K562 (cell line): ENCODE data around the gene MRPL10. TPM values are rescaled to one million over a fixed set of nuclear protein-coding genes. Genes with fewer than 3 reads are reported as not detected.

Experiments
- GABPB1 ChIP-seq: sonication (generic); formaldehyde crosslinking; IDR thresholded peaks from 2 replicates; pipeline ENCODE4 v1.8.0; 2022; ENCODE audit warnings: mild to moderate bottlenecking, missing genetic modification reagents
- MGA ChIP-seq: fragments of 450-650 bp; IDR thresholded peaks from 2 replicates; pipeline ENCODE4 v1.6.1; 2016; ENCODE audit warnings: mild to moderate bottlenecking, moderate library complexity
- MNT ChIP-seq, 2 experiments: fragments of 450-650 bp; conservative IDR thresholded peaks; 2 replicates each; pipeline ENCODE4 v1.6.1; 2017; ENCODE audit warnings: mild to moderate bottlenecking in 2 of 2, moderate library complexity in 2 of 2
- RNF2 ChIP-seq: sonication (generic); IDR thresholded peaks from 2 replicates; pipeline ENCODE4 v1.6.1; 2016
- ZNF212 ChIP-seq: fragments of 450-650 bp; formaldehyde crosslinking; IDR thresholded peaks from 2 replicates; pipeline ENCODE4 v1.4.0; 2020; ENCODE audit warnings: mild to moderate bottlenecking
- ZNF589 ChIP-seq: fragments of 200-800 bp; sonication (Bioruptor generic); IDR thresholded peaks from 2 replicates; pipeline ENCODE4 v1.6.1; 2016; ENCODE audit warnings: low read depth, missing genetic modification characterization, missing compliant biosample characterization
- polyA plus RNA-seq, 8 experiments: library from polyadenylated mRNA; depleted of rRNA in 4 of 8; stranded (reverse) in 5 of 8; unstranded in 3 of 8; fragments of >200 nt; fragmentation: Nextera tagmentation in 2 of 8; fragmentation: Illumina TruSeq in 1 of 8; extraction: Ambion mirVana in 2 of 8; extraction: Trizol in 1 of 8; gene quantifications; 2 replicates each; pipeline versions ENCODE4 v1.2.1 to v1.2.3, GENCODE V29; 2011 to 2014; ENCODE audit warnings: inconsistent platforms in 1 of 8, missing spikeins in 1 of 8
- total RNA-seq, 7 experiments: library from RNA; depleted of rRNA in 6 of 7; stranded (reverse); fragments of >200 nt in 6 of 7; fragmentation: Illumina TruSeq in 2 of 7; extraction: Trizol in 2 of 7; gene quantifications; 2 replicates each; pipeline versions ENCODE4 v1.2.1 to v1.2.3, GENCODE V29; 2011 to 2021; ENCODE audit warnings: low replicate concordance in 1 of 7

Gene MRPL10
- total and polyA plus RNA-seq, 9 of the 15 experiments (the other 6 are each of a cell fraction or from before 2014, with no cell fraction given) = 27.8 to 105 (median 67.3) TPM

DNA sequence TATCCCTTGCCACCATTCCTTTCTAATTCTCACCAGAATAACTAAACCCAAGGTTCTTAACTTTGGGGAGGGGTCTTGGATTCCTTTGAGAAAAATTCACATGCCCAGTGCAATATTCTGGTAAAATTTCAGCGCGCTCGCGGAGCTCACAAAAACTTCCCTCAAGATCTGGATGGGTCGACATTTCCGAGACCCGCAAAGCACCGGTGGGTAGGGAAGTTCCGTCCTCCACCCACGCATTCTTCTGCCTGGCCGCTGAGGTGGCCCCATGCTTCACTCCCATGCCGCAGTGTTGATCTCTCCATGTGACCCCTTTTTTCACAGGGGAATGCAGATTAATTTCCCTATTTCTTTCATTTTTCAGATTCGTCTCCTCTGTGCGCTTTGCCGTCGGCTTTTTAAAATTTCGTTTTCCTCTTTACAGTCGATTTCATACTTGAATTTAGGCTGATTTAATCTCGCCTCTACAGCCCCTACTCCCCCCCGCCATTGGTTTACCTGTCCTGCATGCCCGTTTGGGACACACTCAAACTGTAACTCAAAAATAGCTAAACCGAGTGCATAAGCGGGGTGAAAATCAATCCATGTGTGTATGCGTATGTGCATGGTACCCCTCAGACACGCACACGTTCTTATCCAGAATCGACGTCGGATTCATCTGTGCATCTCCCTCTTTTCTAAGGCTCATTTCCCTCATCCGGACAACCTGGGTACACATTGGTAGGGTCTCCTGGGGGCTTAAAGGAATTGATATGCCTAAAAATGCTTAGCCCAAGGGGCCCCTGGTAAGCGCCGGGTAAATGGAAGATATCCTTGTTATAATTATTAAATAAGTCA is 21.0 kb upstream of the MRPL10 start (continued):
- peak; percentile 69 for TF ChIP-seq MGA
- 0 out of 2 replicates have a peak, but pooled peaks have one; percentile 9 for TF ChIP-seq RNF2
- peak in 1 of 2 experiments; percentile 76; a peak in 3 of 4 replicates for TF ChIP-seq MNT (conservative IDR thresholded peaks at IDR 0.05)
- no peak for TF ChIP-seq GABPB1 (CRISPR knock-in tag)
- 0 out of 2 replicates have a peak, but pooled peaks have one; percentile 46 for TF ChIP-seq ZNF589 (CRISPR knock-in tag)
- TF ChIP-seq ZNF212 = no peak
- TF ChIP-seq, all 486 proteins: peak for 19
